GM18861 (cell line): Measurements from ENCODE around the gene SHISA3.
"Not testable (repeated sequence)": the region's sequence is repeated elsewhere in the genome, so short reads cannot be mapped to it uniquely, and the experiment has no call there.

ENCODE experiments used
- ATAC-seq: cut with Tn5 transposase; IDR thresholded peaks from one replicate; pipeline ENCODE4 v1.9.1; 2021; ENCODE audit not compliant: unreplicated experiment

Gene SHISA3

DNA sequence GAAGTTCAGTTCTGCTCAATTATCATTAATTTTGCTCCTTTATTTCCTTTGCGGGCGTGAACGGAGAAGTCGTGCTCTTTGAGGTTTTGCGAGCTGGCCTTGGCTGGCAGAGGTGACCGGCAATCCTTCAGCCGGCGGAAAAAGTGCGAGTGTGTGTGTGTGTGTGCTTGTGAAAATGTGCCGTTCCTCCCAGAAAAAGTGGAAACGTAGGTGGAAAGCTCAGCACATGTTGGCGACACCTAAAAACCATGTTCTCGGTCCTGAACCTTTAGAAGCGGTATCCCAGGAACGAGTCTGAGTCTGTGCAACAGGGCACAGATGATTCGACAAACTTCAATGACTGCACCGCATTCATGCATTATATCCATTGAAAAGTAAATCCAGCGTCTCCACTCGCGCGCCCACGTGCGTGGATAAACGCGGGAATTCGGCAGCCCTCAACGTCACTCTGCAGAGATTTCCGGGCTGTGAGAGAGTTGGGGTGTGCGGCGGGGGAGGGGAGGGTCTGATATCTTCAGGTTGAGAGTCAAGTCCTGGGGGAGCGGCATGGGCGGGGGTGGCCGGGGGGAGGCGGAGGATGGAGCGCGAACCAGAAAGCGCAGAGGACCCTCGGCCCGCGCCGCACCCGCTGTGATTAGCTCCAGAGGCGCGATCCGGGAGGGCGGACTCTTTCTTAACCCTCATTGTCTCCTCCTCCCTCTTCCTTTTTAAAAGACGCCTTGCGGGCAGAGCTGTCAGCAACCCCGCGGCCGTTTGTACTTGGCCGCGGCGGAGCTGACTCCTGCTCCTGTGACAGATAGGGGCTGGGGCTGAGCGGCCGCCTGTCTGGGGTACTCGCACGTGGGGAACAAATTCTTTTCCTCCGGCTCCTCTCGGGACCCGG lies at the start of gene SHISA3:
Gene SHISA3, plus strand, starts transcription at position 737 of the 883 bp plus-strand sequence. CDS start 569 bp downstream, outside the sequence.
- peak; percentile 37 for ATAC-seq

GRCh38 chr4:42348247-42348646 lies 49.0 kb upstream of the SHISA3 start:
- no peak for ATAC-seq

- ATAC-seq: no peak
Observed at GRCh38 chr4:42348692-42349091, 48.6 kb upstream of the SHISA3 start.

DNA sequence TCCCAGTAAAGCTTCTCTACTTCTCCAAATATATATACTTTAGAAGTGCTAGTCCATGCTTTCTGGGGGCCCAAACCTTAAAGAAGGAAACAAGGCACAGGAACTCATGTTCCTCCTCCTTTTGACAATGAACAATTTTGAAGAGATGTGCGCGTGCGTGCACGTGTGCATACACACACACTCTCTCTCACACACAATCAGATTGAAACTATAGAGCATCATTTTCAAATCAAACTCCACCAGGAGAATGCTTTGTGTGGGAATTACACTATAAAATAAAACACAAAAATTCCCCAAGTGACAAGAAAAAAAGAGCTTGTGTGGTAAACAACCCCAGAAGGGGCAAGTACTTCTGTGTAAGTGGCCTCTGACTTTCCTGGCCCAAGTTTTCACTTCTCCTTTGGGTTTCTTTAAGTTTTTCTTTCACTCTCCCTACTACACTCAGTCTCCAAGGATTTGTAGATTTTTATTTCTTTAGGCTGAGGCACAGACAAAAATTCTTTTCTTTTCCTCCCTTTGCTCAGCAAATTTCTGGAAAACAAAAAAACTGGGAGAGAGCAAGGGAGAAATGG lies 46.6 kb upstream of the SHISA3 start:
- ATAC-seq: peak; percentile 44

DNA sequence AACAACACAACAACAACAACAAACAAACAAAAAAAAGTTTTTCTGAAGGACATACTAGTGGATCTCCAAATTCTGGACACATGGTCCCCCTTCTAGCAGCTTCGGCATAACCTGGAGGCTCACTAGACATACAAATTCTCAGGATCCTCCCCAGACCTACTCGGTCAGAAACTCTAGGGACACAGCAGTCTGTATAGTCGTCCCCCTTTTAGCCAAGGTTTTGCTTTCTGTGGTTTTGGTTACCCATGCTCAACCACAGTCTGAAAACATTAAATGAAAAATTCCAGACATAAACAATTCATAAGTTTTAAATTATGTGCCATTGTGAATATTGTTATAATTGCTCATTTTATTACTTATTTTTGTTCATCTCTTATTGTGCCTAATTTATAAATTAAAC lies 45.2 kb upstream of the SHISA3 start:
- ATAC-seq: no peak

DNA sequence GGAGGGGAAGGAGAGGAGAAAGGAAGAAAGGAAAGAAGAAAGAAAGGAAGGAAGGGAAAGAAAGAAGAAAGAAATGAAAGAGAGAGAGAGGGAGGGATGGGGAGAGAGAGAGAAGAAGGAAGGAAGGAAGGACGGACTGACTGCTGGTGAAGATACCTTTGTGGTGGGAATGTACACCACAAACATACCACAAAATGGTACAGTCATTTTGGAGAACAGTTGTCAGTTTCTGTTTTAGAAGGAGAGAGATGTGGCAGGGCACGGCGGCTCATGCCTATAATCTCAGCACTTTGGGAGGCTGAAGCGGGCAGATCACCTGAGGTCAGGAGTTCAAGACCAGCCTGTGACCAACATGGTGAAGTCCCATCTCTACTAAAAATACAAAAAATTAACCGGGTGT lies 40.0 kb upstream of the SHISA3 start:
- no peak for ATAC-seq

DNA sequence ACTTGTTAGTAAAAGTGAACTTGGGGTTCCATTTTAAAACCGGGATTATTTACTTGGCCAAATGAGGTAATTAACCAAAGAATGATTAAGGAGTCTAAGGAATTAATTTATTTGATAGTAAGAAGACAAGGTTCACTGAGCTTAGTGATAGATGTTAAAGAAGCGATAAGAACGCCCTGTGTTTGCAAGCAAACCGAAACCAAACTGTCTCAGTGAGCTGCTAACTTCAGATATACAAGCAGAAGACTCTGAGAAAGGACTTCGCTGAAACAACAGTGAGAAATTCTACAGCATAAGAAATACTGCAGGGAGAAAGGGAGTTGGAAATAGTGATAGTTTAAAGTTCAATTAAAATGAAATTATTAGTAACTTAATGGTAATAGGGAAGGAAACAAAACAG lies 37.6 kb upstream of the SHISA3 start:
- ATAC-seq: no peak

- ATAC-seq: no peak
Observed at GRCh38 chr4:42360256-42360669, 37.0 kb upstream of the SHISA3 start.

- no peak for ATAC-seq
Observed at GRCh38 chr4:42361456-42361855, 35.8 kb upstream of the SHISA3 start.

- ATAC-seq: no peak
Observed at GRCh38 chr4:42362591-42362990, 34.7 kb upstream of the SHISA3 start.

- ATAC-seq: no peak
Observed at GRCh38 chr4:42363614-42364013, 33.7 kb upstream of the SHISA3 start.

- ATAC-seq: no peak
Observed at GRCh38 chr4:42364266-42365053, 32.8 kb upstream of the SHISA3 start.

- no peak for ATAC-seq
Observed at GRCh38 chr4:42366959-42367358, 30.3 kb upstream of the SHISA3 start.

DNA sequence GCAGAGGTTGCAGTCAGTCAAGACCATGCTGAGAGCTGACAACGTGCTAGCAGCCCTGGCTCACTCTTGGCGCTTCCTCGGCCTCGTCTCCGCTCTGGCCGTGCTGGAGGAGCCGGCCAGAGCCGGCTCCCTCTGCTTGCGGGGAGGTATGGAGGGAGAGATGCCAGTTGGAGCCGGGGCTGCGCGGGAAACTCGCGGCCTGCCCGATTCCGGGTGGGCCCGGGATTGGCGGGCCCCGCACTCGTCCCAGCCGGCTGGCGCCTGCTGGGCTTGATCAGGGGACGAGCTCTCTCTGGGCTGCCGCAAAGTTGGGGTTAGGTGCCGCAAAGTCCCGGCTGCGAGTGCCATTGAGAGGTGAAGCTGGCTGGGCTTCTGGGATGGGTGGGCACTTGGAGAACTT lies 27.8 kb upstream of the SHISA3 start:
- no peak for ATAC-seq

GRCh38 chr4:42371305-42372252 lies 25.7 kb upstream of the SHISA3 start:
- ATAC-seq: no peak

DNA sequence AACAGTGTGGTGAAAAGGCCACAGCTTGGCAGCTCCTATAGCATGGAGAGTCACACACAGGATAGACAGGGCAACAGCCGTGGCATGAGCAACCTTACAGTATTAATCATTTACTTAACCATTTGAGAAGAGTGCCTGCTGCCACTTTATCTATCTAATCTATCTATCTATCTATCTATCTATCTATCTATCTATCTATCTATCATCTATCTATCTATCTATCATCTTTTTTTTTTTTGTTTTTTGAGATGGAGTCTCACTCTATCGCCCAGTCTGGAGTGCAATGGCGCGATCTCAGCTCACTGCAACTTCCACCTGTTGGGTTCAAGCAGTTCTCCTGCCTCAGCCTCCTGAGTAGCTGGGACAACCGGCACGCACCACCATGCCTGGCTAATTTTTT lies 25.0 kb upstream of the SHISA3 start:
- ATAC-seq: not testable (repeated sequence)

GRCh38 chr4:42377497-42377896 lies 19.8 kb upstream of the SHISA3 start:
- no peak for ATAC-seq

- no peak for ATAC-seq
Observed at GRCh38 chr4:42381666-42382065, 15.6 kb upstream of the SHISA3 start.

DNA sequence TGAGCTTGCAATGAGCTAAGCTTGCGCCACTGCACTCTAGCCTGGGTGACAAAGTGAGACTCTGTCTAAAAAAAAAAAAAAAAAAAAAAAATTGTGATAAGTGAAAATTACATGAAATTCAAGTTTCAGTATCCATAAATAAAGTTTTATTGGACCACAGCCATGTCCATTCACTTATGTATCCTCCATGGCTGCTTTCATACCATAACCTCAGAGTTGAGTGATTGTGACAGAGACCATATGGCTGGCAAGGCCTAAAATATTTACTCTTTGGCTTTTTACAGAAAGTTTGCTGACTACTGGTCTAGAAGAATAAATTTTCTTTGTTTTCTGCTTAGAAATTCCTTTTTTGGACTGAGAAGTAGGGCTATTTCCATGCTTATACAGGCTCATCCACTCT lies 11.8 kb upstream of the SHISA3 start:
- ATAC-seq: no peak

DNA sequence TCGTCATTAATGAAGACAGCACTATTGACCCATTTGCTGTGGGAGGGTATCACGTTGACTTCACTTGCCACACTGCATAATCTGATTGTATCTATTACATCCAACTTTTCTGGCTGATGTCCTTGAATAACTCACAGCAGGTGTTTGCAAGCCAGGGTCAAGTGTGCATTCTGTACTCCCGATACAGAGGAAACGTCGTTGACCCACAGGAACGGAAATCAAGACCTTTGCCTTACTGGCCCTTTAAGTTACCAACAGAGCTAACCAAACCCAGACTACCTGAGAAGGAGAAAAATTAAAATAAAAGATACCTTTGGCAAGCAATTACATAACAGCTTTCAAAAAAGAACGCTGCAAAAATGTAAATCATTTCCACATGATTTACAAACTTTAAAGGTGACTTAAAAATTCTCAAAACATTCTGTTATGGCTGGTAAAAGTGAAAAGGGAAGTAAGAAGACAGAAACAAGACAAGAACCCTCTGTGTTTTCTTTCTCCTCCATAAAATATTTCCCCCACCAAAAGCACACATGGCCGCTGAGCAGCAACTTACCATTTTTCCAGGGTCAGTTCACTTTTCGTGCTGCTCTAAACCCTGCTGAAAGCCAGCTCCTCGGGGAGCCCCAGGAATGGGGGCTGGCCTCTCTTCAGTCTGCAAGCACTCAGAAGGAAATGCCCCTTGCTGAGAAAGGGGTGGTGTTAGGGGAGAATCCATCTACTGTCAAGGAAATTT lies 6.5 kb upstream of the SHISA3 start:
- no peak for ATAC-seq
